Prostate gland (tissue), 2 donors: ENCODE measurements around the gene MAML3.

Experiments
- POLR2A ChIP-seq: fragments of 450-650 bp; IDR thresholded peaks from one replicate; pipeline ENCODE4 v1.6.1; 2016; ENCODE audit warnings: antibody characterized with exemption, mild to moderate bottlenecking
- POLR2AphosphoS5 ChIP-seq: sonication (generic); formaldehyde crosslinking; IDR thresholded peaks from one replicate; pipeline ENCODE4 v1.6.1; 2017; ENCODE audit warnings: antibody characterized with exemption
- TF ChIP-seq, protein P1 (sequence below), 4 experiments: fragments of 200-600 bp in 2 of 4; fragments of 450-650 bp in 2 of 4; sonication (generic) in 2 of 4; IDR thresholded peaks; 1 replicate in 3 of 4; 2 replicates in 1 of 4; pipeline ENCODE4 v1.5.1; 2016 to 2019; ENCODE audit warnings: antibody characterized with exemption in 4 of 4, mild to moderate bottlenecking in 2 of 4, moderate library complexity in 2 of 4

GRCh38 chr4:140084385-140084784 lies 69.6 kb downstream of the MAML3 start:
- TF ChIP-seq, protein P1, sequence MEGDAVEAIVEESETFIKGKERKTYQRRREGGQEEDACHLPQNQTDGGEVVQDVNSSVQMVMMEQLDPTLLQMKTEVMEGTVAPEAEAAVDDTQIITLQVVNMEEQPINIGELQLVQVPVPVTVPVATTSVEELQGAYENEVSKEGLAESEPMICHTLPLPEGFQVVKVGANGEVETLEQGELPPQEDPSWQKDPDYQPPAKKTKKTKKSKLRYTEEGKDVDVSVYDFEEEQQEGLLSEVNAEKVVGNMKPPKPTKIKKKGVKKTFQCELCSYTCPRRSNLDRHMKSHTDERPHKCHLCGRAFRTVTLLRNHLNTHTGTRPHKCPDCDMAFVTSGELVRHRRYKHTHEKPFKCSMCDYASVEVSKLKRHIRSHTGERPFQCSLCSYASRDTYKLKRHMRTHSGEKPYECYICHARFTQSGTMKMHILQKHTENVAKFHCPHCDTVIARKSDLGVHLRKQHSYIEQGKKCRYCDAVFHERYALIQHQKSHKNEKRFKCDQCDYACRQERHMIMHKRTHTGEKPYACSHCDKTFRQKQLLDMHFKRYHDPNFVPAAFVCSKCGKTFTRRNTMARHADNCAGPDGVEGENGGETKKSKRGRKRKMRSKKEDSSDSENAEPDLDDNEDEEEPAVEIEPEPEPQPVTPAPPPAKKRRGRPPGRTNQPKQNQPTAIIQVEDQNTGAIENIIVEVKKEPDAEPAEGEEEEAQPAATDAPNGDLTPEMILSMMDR (IDR thresholded peaks at IDR 0.05) = no peak
- TF ChIP-seq POLR2A = no peak
- TF ChIP-seq POLR2AphosphoS5 = no peak
